ENCODE data around the gene MINDY4B.

Gene MINDY4B

DNA sequence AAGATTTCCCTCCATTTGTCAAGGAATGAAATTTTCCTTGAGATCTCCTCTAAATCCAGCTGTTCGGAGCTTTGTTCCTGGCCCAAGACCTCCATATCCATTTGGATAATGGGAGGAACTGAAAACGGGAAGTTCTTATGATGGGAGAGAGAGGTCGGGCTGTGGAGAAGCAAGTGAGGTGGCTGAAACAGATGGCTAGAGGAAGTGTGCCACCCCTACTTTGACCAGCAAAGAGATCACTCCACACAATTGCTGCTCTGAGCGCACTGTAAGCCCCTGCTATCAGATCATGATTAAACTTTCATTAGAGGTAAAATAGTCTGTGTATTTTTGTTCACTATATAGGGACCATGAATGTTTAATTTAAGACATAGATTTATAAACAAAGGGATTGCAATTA, at the start of gene MINDY4B:
MINDY4B (minus strand) TSS at position 101 of the 400 bp plus-strand sequence; CDS start at position 101, 0 bp downstream.
- ATAC-seq (replicated peaks) (no peak), DNase-seq (no peak)
- no peaks in the 10 kb centered on the region for H3K4me1 Mint-ChIP-seq
- no peak within 1 kb of the TSS for H3K27ac Mint-ChIP-seq
- no peak within 1 kb of the TSS for H3K4me3 Mint-ChIP-seq
- no peaks in the 10 kb centered on the region for H3K36me3 Mint-ChIP-seq
- peaks cover 15 to 24% of the 10 kb centered on the region in 2 donors for H3K27me3 Mint-ChIP-seq
- H3K9me3 Mint-ChIP-seq: no peaks in the 10 kb centered on the region

DNA sequence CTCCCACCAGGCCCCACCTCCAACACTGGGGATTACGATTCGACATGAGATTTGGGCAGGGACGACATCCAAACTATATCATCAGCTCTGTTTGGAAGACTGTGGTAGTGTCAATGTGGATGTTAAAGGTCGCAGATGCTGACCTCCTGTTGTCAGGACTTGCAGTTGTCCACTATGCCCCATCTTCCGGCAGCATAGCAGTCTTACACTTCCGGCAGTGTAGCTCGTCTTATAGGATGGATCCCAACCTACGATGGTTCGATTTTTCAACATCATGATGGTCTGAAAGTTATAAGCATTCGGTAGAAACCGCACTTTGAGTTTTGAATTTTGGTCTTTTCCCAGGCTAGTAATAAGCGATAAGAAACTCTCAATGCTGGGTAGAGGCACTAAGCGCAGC, 46.7 kb upstream of the MINDY4B start:
- Mint-ChIP-seq H3K27me3 (peaks cover 11 to 17% of the 10 kb centered on the region in 2 donors), H3K9me3 (peaks cover 4% of the 10 kb centered on the region in 2 donors), H3K4me1 (no peaks in the 10 kb centered on the region), H3K36me3 (no peaks in the 10 kb centered on the region), H3K4me3 (no peak overlapping the region), H3K27ac (no peak overlapping the region)
- ATAC-seq (replicated peaks): no peak
- DNase-seq: no peak

DNA sequence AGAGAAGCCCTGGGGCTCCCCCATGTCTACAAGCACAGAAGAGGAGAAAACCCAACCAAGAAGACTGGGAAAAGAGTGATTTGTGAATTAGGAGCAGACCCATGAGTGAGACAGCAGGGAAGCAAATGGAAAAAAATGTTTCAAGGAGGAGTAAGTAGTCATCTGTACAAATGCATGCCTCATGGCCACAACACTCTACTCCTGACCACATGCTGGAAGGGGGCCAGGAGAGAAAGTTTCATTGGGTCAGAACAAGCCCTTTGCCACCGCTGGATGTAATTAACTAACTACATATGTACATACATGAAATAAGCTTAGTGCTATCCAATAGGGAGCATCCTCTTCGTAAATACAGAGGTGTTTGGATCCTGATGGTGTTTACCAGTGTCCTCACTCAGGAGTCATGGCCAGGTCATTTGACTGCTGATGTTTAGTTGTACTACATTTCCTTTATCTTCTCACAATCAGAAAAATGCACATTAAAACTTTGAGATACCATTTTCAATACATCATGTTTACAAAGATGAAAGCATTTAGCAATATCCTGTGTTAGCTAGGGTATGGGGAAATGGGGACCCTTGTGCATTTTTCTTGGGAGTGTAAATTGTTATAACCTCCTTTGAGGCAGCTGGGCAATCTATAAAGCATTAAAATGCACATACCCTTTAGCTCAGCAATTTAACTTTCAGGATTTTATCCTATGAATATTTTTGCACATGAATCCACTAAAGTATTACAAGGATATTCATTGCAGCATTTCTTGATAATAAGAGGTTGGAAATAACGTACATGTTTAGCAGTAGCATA, 40.2 kb upstream of the MINDY4B start:
- Mint-ChIP-seq H3K9me3 (peaks cover 7% of the 10 kb centered on the region in 2 donors), H3K36me3 (no peaks in the 10 kb centered on the region), H3K27me3 (peaks cover 33 to 37% of the 10 kb centered on the region in 2 donors), H3K4me3 (no peak overlapping the region), H3K4me1 (no peaks in the 10 kb centered on the region), H3K27ac (no peak overlapping the region)
- ATAC-seq (replicated peaks) (no peak), DNase-seq (no peak)

DNA sequence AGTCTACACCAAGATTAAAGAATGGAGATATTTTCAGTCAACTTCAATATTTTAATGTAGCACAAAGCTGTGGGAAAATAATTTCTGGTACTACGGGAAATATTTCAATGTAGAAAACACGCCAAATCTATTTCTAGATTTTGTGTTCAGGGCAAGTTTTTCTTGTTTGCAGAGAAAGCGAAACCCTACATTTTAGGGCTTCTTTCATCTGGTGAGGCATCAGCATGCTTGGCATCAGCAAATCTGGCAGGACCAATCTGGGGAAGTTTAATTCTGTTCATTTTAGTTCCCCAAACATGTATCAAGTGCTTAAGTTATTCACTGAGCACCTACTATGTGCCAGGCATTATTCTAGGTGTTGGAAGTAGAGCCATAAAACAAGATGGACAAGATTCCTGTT, 37.0 kb upstream of the MINDY4B start:
- Mint-ChIP-seq H3K4me1 (peaks cover 4% of the 10 kb centered on the region in 2 donors), H3K36me3 (no peaks in the 10 kb centered on the region), H3K9me3 (peaks cover 6 to 7% of the 10 kb centered on the region in 2 donors), H3K4me3 (no peak overlapping the region), H3K27me3 (peaks cover 25 to 33% of the 10 kb centered on the region in 2 donors), H3K27ac (no peak overlapping the region)
- ATAC-seq (replicated peaks) (no peak), DNase-seq (no peak)

DNA sequence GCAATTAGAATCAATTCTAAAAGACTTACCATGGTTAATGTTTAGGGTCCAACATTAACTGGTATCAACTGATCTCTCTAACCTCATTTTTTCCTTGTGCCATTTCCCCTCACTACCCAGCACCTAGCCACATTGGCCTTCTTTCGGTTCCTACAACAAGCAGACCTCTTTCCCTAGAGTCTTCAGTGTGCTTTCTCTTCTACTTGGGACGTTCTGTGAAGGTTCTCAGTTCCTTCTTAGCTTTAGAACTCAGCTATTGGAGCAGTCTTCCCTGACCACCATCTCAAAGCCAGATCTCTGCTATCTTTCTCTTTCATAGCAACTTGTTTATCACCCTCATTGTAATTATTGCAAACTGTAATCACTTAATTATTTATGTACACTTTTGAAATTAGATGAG, 31.5 kb upstream of the MINDY4B start:
- Mint-ChIP-seq H3K9me3 (peaks cover 0 to 3% of the 10 kb centered on the region in 2 donors), H3K27ac (no peak overlapping the region), H3K36me3 (no peaks in the 10 kb centered on the region), H3K4me1 (peaks cover 14 to 15% of the 10 kb centered on the region in 2 donors), H3K4me3 (peak overlapping the region; percentile 1 to 8), H3K27me3 (peaks cover 11 to 28% of the 10 kb centered on the region in 2 donors)
- ATAC-seq (replicated peaks) (peak; percentile 98 to 100), DNase-seq (peak; percentile 15)

DNA sequence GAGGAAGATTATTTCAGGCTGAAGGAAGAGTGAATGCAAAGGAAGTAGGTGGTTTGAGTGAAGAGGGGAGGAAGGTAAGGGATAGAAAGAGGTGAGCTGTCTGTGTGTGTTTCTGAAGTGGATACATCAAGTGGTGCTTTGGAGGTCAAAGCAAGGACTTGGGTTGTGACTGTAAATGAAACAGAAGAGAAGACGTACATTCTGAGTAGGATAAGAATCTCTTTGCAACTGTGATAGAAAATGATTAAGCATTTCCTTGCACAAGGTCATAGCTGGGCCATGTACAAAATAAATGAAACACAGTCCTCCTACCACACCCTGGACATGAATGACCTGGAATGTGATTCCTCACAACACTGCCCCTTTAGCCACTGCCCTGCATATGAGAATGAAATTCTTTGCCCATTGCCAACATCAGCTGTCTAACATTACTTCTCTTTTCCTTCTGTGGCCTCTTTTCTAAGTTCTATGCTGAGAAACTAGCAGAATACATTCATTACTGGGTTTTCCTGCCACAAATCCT, 28.3 kb upstream of the MINDY4B start:
- Mint-ChIP-seq H3K27ac (no peak overlapping the region), H3K9me3 (peaks cover 0 to 3% of the 10 kb centered on the region in 2 donors), H3K4me1 (peaks cover 11 to 14% of the 10 kb centered on the region in 2 donors), H3K36me3 (no peaks in the 10 kb centered on the region), H3K27me3 (peaks cover 20 to 33% of the 10 kb centered on the region in 2 donors), H3K4me3 (no peak overlapping the region)
- DNase-seq (no peak), ATAC-seq (replicated peaks) (no peak)

DNA sequence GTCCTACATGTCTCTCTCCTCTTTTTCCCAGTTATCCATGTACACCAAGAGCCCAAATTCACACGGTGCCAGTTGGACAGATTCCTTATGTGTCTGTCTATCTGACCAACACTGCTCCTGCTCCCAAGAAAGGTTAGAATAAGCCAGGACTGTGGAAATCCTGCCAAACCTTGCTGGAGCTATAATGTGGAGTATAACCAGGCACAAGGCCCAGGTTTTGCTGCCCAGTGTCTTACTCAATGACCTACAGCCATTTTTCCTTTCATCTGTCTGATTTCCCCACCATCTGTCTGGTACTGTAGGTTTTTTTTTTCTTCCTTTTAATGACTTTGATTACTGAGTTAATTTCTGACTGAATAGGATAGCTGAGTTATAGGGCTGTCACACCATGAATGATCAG, 26.5 kb upstream of the MINDY4B start:
- H3K4me3 Mint-ChIP-seq: no peak overlapping the region
- DNase-seq (no peak), ATAC-seq (replicated peaks) (no peak)
- no peaks in the 10 kb centered on the region for H3K36me3 Mint-ChIP-seq
- H3K27me3 Mint-ChIP-seq: peaks cover 20 to 24% of the 10 kb centered on the region in 2 donors
- H3K4me1 Mint-ChIP-seq: peaks cover 10 to 14% of the 10 kb centered on the region in 2 donors
- H3K27ac Mint-ChIP-seq: no peak overlapping the region
- H3K9me3 Mint-ChIP-seq: peaks cover 0 to 3% of the 10 kb centered on the region in 2 donors

DNA sequence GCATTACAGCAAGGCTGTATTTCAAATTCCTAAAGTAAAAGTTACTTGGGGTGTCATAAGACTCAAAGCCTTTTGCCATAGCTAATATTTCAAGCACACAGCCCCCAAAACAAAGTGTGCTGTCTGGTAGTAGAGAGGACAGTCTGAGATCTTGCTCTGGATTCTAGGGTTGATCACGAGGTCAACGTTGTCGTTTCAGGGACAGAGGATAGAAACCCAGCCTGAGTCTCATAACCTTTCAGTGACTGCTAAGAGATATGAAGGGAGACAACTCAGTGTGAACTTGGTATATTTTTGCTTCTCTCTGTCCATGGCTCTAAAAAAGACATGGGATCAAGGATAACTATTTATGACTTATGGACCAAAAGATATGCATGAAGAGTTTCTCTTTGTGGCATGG, 25.6 kb upstream of the MINDY4B start:
- peaks cover 20 to 24% of the 10 kb centered on the region in 2 donors for H3K27me3 Mint-ChIP-seq
- no peak for ATAC-seq (replicated peaks)
- no peak for DNase-seq
- H3K4me1 Mint-ChIP-seq: peaks cover 2 to 12% of the 10 kb centered on the region in 2 donors
- no peak overlapping the region for H3K4me3 Mint-ChIP-seq
- H3K9me3 Mint-ChIP-seq: no peaks in the 10 kb centered on the region
- H3K27ac Mint-ChIP-seq: no peak overlapping the region
- H3K36me3 Mint-ChIP-seq: no peaks in the 10 kb centered on the region

DNA sequence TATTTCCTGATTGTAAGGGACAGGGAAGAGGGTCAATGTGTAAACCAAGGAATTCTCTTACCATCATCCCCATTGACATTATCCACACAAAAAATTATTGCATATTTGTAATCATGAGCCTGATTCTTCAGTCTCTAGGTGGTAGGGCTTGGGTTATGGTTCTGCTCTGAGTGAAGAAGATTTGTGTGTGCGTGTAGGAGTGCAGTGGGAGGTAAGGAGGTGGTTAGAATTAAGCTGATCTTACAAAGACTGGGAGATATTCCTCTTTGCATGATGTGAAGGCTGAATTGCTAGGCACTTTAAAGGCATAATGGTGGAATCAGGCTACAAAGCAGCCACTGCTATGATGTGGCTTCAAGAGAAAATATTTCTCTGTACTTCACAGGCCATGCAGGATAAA, 23.0 kb upstream of the MINDY4B start:
- DNase-seq: no peak
- Mint-ChIP-seq H3K4me1 (peaks cover 7 to 20% of the 10 kb centered on the region in 2 donors), H3K4me3 (no peak overlapping the region), H3K9me3 (no peaks in the 10 kb centered on the region), H3K36me3 (no peaks in the 10 kb centered on the region), H3K27me3 (peaks cover 20 to 21% of the 10 kb centered on the region in 2 donors), H3K27ac (no peak overlapping the region)
- no peak for ATAC-seq (replicated peaks)

DNA sequence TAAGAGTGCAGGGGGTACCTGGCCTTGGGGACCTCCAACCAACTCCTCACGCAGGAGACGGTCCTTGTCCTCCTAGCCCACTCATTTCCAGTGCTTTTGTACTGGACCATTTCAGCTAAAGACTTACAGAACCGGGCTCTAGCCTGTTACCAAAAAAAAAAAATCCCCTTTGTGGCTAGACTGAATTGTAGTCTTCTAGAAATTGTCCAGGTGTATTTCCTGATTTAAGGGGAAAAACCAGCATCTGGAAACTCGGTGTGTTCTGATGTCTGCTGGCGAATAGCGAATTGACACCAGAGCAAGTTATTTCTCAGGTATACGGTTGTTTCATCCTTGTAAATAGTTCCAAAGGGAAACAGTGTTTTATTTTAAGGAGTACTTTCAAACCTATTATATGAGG, 21.1 kb upstream of the MINDY4B start:
- Mint-ChIP-seq H3K4me3 (peak overlapping the region in 1 of 2 donors; percentile 81), H3K9me3 (no peaks in the 10 kb centered on the region), H3K4me1 (peaks cover 7 to 20% of the 10 kb centered on the region in 2 donors), H3K27me3 (peaks cover 5 to 18% of the 10 kb centered on the region in 2 donors), H3K36me3 (no peaks in the 10 kb centered on the region), H3K27ac (no peak overlapping the region)
- ATAC-seq (replicated peaks): peak; percentile 6 to 41
- DNase-seq: no peak

DNA sequence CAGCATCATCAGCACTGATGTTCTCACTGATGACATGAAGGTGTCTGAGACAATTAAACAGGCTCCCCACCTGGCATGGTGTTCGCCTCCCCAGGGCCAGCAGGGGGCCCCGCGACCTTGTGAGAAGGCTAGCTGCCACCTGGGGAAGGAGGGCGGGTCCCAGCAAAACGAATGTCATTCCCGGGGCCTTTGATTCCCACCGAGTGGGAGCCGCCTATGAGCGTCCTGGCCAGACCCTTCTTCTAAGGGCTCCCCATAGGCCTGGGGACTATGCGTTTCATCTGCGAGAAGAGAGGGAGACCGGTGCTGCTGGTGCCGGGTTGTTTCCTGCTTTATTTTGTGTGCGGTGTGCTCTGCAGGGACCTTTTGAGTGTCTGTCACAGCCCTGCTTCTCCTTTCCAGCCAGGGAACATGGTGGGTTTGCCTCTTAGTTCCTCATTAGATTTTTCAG, 20.5 kb upstream of the MINDY4B start:
- H3K4me3 Mint-ChIP-seq: peak overlapping the region; percentile 69 to 81
- H3K4me1 Mint-ChIP-seq: peaks cover 7 to 20% of the 10 kb centered on the region in 2 donors
- H3K36me3 Mint-ChIP-seq: no peaks in the 10 kb centered on the region
- ATAC-seq (replicated peaks) (peak; percentile 89 to 91), DNase-seq (peak; percentile 39)
- no peak overlapping the region for H3K27ac Mint-ChIP-seq
- H3K27me3 Mint-ChIP-seq: peaks cover 4 to 19% of the 10 kb centered on the region in 2 donors
- no peaks in the 10 kb centered on the region for H3K9me3 Mint-ChIP-seq

DNA sequence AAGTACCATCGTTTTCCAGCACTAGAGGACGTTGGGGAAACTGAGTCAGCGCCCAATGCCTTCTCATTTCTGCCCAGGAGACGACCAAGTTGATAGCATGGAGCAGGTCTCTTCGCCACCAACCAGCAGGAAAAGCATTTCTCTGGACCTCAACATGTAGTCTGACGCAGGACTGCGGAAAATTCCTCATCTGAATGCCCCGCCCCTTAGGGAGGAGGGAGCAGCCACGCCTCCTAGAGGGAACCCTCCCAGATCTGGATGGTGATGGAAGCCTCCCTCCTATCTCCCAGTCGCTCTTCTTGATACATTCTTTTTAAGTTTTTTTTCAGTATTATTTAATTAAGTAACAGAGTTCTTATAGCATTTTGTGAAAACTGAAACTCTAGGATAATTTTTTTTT, 17.4 kb upstream of the MINDY4B start:
- H3K27ac Mint-ChIP-seq: no peak overlapping the region

DNA sequence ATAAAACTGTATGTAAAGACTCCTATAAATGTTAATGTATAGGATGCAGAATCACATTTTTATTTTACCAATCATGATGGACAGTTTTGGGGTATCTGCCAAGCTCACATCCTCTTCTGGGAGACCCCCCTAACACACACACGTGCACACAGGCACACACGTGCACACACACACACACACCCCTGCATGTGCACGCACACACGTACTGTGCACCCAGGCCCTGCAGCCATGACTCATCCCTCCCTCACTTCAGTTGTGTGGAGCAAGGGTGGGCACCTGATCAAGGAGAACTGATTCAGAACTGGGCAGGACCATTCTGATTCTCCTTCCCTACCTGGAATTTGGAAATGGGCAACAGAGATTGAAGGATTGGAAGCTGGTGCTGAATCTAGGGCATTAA, 16.0 kb upstream of the MINDY4B start:
- Mint-ChIP-seq H3K9me3 (no peaks in the 10 kb centered on the region), H3K36me3 (no peaks in the 10 kb centered on the region), H3K4me3 (no peak overlapping the region), H3K4me1 (peaks cover 7 to 12% of the 10 kb centered on the region in 2 donors), H3K27ac (no peak overlapping the region), H3K27me3 (peaks cover 0 to 30% of the 10 kb centered on the region in 2 donors)
- no peak for ATAC-seq (replicated peaks)
- no peak for DNase-seq

More for the DNA sequence above, 17.4 kb upstream of the MINDY4B start:
- ATAC-seq (replicated peaks) (no peak), DNase-seq (no peak)
- Mint-ChIP-seq H3K27me3 (peaks cover 0 to 30% of the 10 kb centered on the region in 2 donors), H3K4me3 (no peak overlapping the region), H3K4me1 (peaks cover 7 to 16% of the 10 kb centered on the region in 2 donors), H3K9me3 (no peaks in the 10 kb centered on the region), H3K36me3 (no peaks in the 10 kb centered on the region)

DNA sequence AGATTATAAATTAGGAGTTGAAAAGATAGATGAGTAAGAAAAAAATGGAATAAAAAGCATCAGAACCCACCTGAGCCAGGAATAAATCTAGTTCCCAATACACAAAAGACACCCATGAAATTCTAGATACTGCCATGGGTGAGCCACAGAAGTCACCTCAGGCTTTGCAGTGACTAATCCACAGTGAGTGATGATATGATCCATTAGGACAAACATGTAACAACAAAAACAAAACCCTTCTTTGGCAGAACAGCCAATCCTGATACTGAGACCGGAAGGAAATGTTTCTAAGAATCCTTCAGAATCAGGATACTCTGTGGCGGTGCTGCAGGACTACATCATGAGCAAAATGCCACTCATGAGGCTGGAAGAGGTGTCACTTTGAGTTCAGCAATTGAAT, 15.0 kb upstream of the MINDY4B start:
- H3K36me3 Mint-ChIP-seq: no peaks in the 10 kb centered on the region

DNA sequence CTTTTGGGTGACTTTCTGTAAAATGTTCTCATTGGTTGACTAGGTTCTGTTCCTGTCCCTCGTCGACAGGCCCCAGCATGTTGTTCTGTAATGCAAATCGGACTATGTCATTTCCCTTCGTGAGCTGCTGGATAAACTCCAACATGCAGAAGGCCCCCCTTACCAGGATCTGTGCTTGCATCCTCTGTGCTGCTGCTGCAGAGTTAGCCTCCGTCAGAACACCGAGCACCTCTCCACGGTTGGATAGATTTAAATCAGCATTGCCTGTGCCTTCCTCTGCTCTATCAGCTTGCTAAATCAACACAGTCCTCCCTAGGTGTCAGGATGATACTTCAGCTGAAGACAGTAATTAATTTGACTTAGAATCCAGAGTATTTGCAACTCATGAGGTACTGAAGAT, 12.7 kb upstream of the MINDY4B start:
- no peaks in the 10 kb centered on the region for H3K9me3 Mint-ChIP-seq
- no peak for DNase-seq
- H3K27me3 Mint-ChIP-seq: peaks cover 0 to 26% of the 10 kb centered on the region in 2 donors
- no peak overlapping the region for H3K4me3 Mint-ChIP-seq
- no peak for ATAC-seq (replicated peaks)
- no peaks in the 10 kb centered on the region for H3K36me3 Mint-ChIP-seq
- no peak overlapping the region for H3K27ac Mint-ChIP-seq
- no peaks in the 10 kb centered on the region for H3K4me1 Mint-ChIP-seq

More for the DNA sequence above, 15.0 kb upstream of the MINDY4B start:
- H3K4me1 Mint-ChIP-seq: peaks cover 2% of the 10 kb centered on the region in 2 donors
- H3K27ac Mint-ChIP-seq: no peak overlapping the region
- peaks cover 0 to 26% of the 10 kb centered on the region in 2 donors for H3K27me3 Mint-ChIP-seq
- no peaks in the 10 kb centered on the region for H3K9me3 Mint-ChIP-seq
- DNase-seq: no peak
- ATAC-seq (replicated peaks): no peak
- H3K4me3 Mint-ChIP-seq: no peak overlapping the region

All from stimulated activated naive B cell treated with anti-CD40 and anti-IgM and Interleukin-4, amounts not matched to agents 10 μg/mL and 1 μg/mL and 100 μg/mL, for 72 hours (primary cell).